NCI-H2029 (cell line): Measurements from ENCODE around the gene IL26.
"Not testable (repeated sequence)": the region's sequence is repeated elsewhere in the genome, so short reads cannot be mapped to it uniquely, and the experiment has no call there.

Source experiments
- DNase-seq: peaks from one replicate; lab custom pipeline; 2025; lab: John Stamatoyannopoulos, UW

The IL26 gene

GRCh38 chr12:68199127-68199526 is 26.5 kb downstream of the IL26 start:
- DNase-seq: no peak

- DNase-seq: no peak
Measured at GRCh38 chr12:68198507-68199086, 27.0 kb downstream of the IL26 start.

- no peak for DNase-seq
Measured at GRCh38 chr12:68190301-68190700, 35.3 kb downstream of the IL26 start.

- DNase-seq: no peak
Measured at GRCh38 chr12:68189821-68190242, 35.8 kb downstream of the IL26 start.

- DNase-seq: no peak
Measured at GRCh38 chr12:68185598-68185997, 40.0 kb downstream of the IL26 start.

- DNase-seq: peak; percentile 70
Measured at GRCh38 chr12:68180792-68181744, 44.5 kb downstream of the IL26 start.

- no peak for DNase-seq
Measured at GRCh38 chr12:68178774-68179439, 46.7 kb downstream of the IL26 start.

GRCh38 chr12:68178184-68178583 is 47.4 kb downstream of the IL26 start:
- DNase-seq: no peak

GRCh38 chr12:68177562-68177961 is 48.0 kb downstream of the IL26 start:
- DNase-seq: no peak

- no peak for DNase-seq
Measured at GRCh38 chr12:68176257-68176656, 49.4 kb downstream of the IL26 start.

- DNase-seq: no peak
Measured at GRCh38 chr12:68175557-68176061, 50.0 kb downstream of the IL26 start.

GRCh38 chr12:68174761-68175160 is 50.8 kb downstream of the IL26 start:
- DNase-seq: not testable (repeated sequence)

- DNase-seq: no peak
Measured at GRCh38 chr12:68173792-68174191, 51.8 kb downstream of the IL26 start.

GRCh38 chr12:68170726-68171125 is 54.9 kb downstream of the IL26 start:
- DNase-seq: no peak

GRCh38 chr12:68169213-68169889 is 56.3 kb downstream of the IL26 start:
- no peak for DNase-seq

GRCh38 chr12:68166317-68166831 is 59.2 kb downstream of the IL26 start:
- DNase-seq: no peak

GRCh38 chr12:68163560-68164081 is 62.0 kb downstream of the IL26 start:
- no peak for DNase-seq

GRCh38 chr12:68162374-68162773 is 63.2 kb downstream of the IL26 start:
- DNase-seq: no peak

- no peak for DNase-seq
Measured at GRCh38 chr12:68159681-68160304, 65.8 kb downstream of the IL26 start, which contains the start of gene IFNG. Gene IFNG (minus strand): TSS chr12:68159740. CDS start chr12:68159615, 125 bp downstream.

- no peak for DNase-seq
Measured at GRCh38 chr12:68158432-68158831, 67.2 kb downstream of the IL26 start.

- no peak for DNase-seq
Measured at GRCh38 chr12:68157380-68157779, 68.2 kb downstream of the IL26 start.
